B cell (primary cell): ENCODE data around the gene BAHCC1. TPM values are rescaled to one million over a fixed set of nuclear protein-coding genes. Genes with fewer than 3 reads are reported as not detected.

Experiments used
- ATAC-seq: fragments of 200-7000 bp; cut with Tn5 transposase; one replicate; pipeline ENCODE4 v1.10.0; 2021; ENCODE audit warnings: low read depth, mild to moderate bottlenecking, moderate number of reproducible peaks, moderate library complexity
- CTCF ChIA-PET: fragments of 350-600 bp; sonication (Branson Sonifier 250); formaldehyde crosslinking; loops from one replicate; lab custom pipeline; 2021; ENCODE audit warnings: antibody characterized with exemption, inconsistent platforms; lab: Charles Lee
- POLR2A ChIA-PET: fragments of 350-600 bp; sonication (Branson Sonifier 250); formaldehyde crosslinking; loops from one replicate; lab custom pipeline; 2021; ENCODE audit warnings: antibody characterized with exemption; lab: Charles Lee
- DNase-seq: peaks from one replicate; pipeline ENCODE4 v3.0.0; 2013
- H2AFZ ChIP-seq: 2 replicates; pipeline ENCODE4 v1.6.1; 2012; ENCODE audit warnings: mild to moderate bottlenecking, low read depth, low read length; ENCODE audit not compliant: insufficient read depth, poor library complexity, severe bottlenecking
- H3K27ac ChIP-seq, 2 donors: 1 replicate in 1 of 2; 2 replicates in 1 of 2; pipeline ENCODE4 v1.5.1; 2012 to 2013; ENCODE audit warnings: low read length in 2 of 2, mild to moderate bottlenecking in 2 of 2, moderate library complexity in 1 of 2
- H3K27me3 ChIP-seq, 4 experiments: fragments of 200-600 bp in 1 of 4; sonication (generic) in 1 of 4; replicated peaks in 1 of 4; 1 replicate in 2 of 4; 2 replicates in 2 of 4; pipeline versions ENCODE4 v1.6.1 to v1.7.0; 2013 to 2016; ENCODE audit warnings: low read length in 3 of 4, mild to moderate bottlenecking in 2 of 4, mixed read lengths in 1 of 4, moderate library complexity in 1 of 4; ENCODE audit not compliant: insufficient read depth in 4 of 4, control insufficient read depth in 3 of 4; ENCODE audit errors: control extremely low read depth in 1 of 4
- H3K36me3 ChIP-seq, 2 experiments: replicated peaks in 1 of 2; 1 replicate in 1 of 2; 2 replicates in 1 of 2; pipeline versions ENCODE4 v1.6.1 to v1.7.1; 2013; ENCODE audit warnings: low read length in 1 of 2; ENCODE audit not compliant: insufficient read depth in 2 of 2, control insufficient read depth in 1 of 2; ENCODE audit errors: control extremely low read depth in 1 of 2, extremely low read depth in 1 of 2
- H3K4me1 ChIP-seq, 2 donors: fragments of 200-600 bp in 1 of 2; sonication (generic) in 1 of 2; 1 replicate in 1 of 2; 2 replicates in 1 of 2; pipeline versions ENCODE4 v1.5.1 to v1.6.1; 2013 to 2017; ENCODE audit warnings: low read length in 2 of 2; ENCODE audit not compliant: control insufficient read depth in 2 of 2, insufficient read depth in 2 of 2
- H3K4me2 ChIP-seq: replicated peaks from 2 replicates; pipeline ENCODE3; 2012; ENCODE audit warnings: mild to moderate bottlenecking, low read depth, low read length; ENCODE audit not compliant: poor library complexity, severe bottlenecking
- H3K4me3 ChIP-seq, 5 experiments: fragments of 200-600 bp in 1 of 5; sonication (generic) in 1 of 5; 1 replicate in 3 of 5; 2 replicates in 2 of 5; pipeline versions ENCODE4 v1.5.1 to v1.7.0; 2011 to 2016; ENCODE audit warnings: low read length in 4 of 5, mild to moderate bottlenecking in 4 of 5, low read depth in 2 of 5, control low read depth in 1 of 5, moderate library complexity in 1 of 5; ENCODE audit not compliant: insufficient read depth in 1 of 5; ENCODE audit errors: control extremely low read depth in 1 of 5, extremely low read depth in 1 of 5
- H3K79me2 ChIP-seq: fragments of 200-600 bp; sonication (generic); one replicate; pipeline ENCODE4 v1.6.0; 2016; ENCODE audit warnings: low read length; ENCODE audit not compliant: control insufficient read depth, insufficient read depth
- H3K9ac ChIP-seq: fragments of 200-600 bp; sonication (generic); 2 replicates; pipeline ENCODE4 v1.6.1; 2017; ENCODE audit warnings: mild to moderate bottlenecking, low read length, moderate library complexity
- H3K9me3 ChIP-seq, 3 donors: one replicate each; pipeline versions ENCODE4 v1.6.1 to v1.7.1; 2013; ENCODE audit warnings: low read length in 2 of 3; ENCODE audit not compliant: control insufficient read depth in 2 of 3, insufficient read depth in 1 of 3; ENCODE audit errors: control extremely low read depth in 1 of 3
- H4K20me1 ChIP-seq: 2 replicates; pipeline ENCODE4 v1.6.0; 2012; ENCODE audit warnings: mild to moderate bottlenecking, low read length; ENCODE audit not compliant: insufficient read depth, control insufficient read depth, poor library complexity, severe bottlenecking
- H3K27ac Mint-ChIP-seq: one replicate; pipeline ENCODE4 v1.8.0; 2021; ENCODE audit warnings: mixed read lengths
- H3K27me3 Mint-ChIP-seq: one replicate; pipeline ENCODE4 v1.8.0; 2021; ENCODE audit warnings: mixed read lengths
- H3K4me1 Mint-ChIP-seq: one replicate; pipeline ENCODE4 v1.8.0; 2021; ENCODE audit warnings: mixed read lengths
- H3K4me3 Mint-ChIP-seq: one replicate; pipeline ENCODE4 v1.8.0; 2021; ENCODE audit warnings: mixed read lengths
- H3K9me3 Mint-ChIP-seq: one replicate; pipeline ENCODE4 v1.8.0; 2022; ENCODE audit warnings: mixed read lengths; ENCODE audit not compliant: insufficient read depth
- EZH2 ChIP-seq: IDR thresholded peaks from 2 replicates; pipeline ENCODE4 v1.6.1; 2012; ENCODE audit warnings: borderline replicate concordance, low read depth, mild to moderate bottlenecking, moderate library complexity, low read length; ENCODE audit not compliant: insufficient read depth, poor library complexity, severe bottlenecking
- WGBS: methylation state at CpG from one replicate; pipeline ENCODE4 v1.1.5; 2013; ENCODE audit warnings: missing lambda C conversion rate; ENCODE audit not compliant: insufficient coverage; 5-methylcytosine and 5-hydroxymethylcytosine counted together
- intact Hi-C: fragments of 100-400 bp; cut with micrococcal nuclease; formaldehyde crosslinking; loops from one replicate; pipeline ENCODE4 v1.10.0; 2022
- polyA plus RNA-seq: library from polyadenylated mRNA; depleted of rRNA; stranded (reverse); fragments of >200 nt; gene quantifications from 2 replicates; pipeline ENCODE4 v1.2.3, GENCODE V29; 2012
- total RNA-seq, 2 donors: library from RNA; stranded (reverse); fragments of 120-200 nt in 1 of 2; gene quantifications; 1 replicate in 1 of 2; 2 replicates in 1 of 2; pipeline versions ENCODE4 v1.2.3 to v1.2.4, GENCODE V29; 2013 to 2022
- TF ChIP-seq, protein P1 (sequence below): fragments of 200-600 bp; IDR thresholded peaks from one replicate; pipeline ENCODE4 v1.8.0; 2022; ENCODE audit warnings: antibody characterized with exemption, mild to moderate bottlenecking

BAHCC1 gene
- total and polyA plus RNA-seq, 2 donors (not counting 1 experiment from before 2014, with no cell fraction given) = 0.12 to 0.48 TPM

DNA sequence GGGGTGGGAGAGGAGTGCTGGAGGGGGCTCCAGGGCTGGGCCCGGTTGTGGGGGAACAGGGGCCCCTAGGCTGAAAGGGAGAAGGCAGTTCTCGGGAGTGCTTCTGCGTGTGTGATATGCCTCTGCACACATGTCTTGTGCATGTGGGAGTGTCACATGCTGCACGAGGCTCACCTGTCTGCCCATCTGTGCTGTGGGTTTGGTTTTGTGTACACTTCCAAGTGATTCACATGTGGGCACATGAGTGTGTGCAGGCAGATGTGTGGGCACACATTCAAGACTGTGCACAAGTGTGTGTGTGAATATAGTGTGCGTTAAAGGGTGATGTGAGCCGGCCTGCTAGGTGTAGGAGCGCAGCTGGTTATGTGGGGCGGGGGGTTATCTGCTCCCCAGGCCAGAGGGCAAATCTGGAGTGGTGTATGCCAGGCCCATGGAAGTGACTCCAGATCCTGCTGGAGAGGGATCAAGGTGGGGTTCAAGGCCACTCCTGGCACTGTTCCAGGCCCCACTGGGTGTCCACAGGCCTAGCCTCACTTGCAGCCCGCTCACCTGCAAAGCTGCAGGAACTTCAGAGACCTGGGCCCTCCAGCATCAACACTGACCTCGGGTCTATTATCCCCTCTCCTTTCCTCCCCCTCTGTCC is 3.8 kb upstream of the BAHCC1 start:
- no peak overlapping the region for H3K27ac ChIP-seq
- peaks cover 34% of the 10 kb centered on the region for H4K20me1 ChIP-seq
- Mint-ChIP-seq H3K27ac (no peak overlapping the region), H3K9me3 (no peaks in the 10 kb centered on the region), H3K4me1 (peaks cover 14% of the 10 kb centered on the region), H3K4me3 (peak overlapping the region; percentile 33), H3K27me3 (peaks cover 45% of the 10 kb centered on the region)
- WGBS = 88% methylated on average over 10 of the region's 10 CpGs
- H3K4me3 ChIP-seq = no peak overlapping the region
- H2AFZ ChIP-seq = no peak overlapping the region
- DNase-seq (no peak), ATAC-seq (no peak)
- no peaks in the 10 kb centered on the region for H3K79me2 ChIP-seq
- H3K4me2 ChIP-seq = no peak overlapping the region
- H3K27me3 ChIP-seq = peaks cover 0 to 82% (median 44%) of the 10 kb centered on the region in 4 experiments
- peaks cover 39 to 46% of the 10 kb centered on the region in 2 donors for H3K4me1 ChIP-seq
- H3K9me3 ChIP-seq = peaks cover 0 to 45% (median 4%) of the 10 kb centered on the region in 3 donors
- TF ChIP-seq, protein P1, sequence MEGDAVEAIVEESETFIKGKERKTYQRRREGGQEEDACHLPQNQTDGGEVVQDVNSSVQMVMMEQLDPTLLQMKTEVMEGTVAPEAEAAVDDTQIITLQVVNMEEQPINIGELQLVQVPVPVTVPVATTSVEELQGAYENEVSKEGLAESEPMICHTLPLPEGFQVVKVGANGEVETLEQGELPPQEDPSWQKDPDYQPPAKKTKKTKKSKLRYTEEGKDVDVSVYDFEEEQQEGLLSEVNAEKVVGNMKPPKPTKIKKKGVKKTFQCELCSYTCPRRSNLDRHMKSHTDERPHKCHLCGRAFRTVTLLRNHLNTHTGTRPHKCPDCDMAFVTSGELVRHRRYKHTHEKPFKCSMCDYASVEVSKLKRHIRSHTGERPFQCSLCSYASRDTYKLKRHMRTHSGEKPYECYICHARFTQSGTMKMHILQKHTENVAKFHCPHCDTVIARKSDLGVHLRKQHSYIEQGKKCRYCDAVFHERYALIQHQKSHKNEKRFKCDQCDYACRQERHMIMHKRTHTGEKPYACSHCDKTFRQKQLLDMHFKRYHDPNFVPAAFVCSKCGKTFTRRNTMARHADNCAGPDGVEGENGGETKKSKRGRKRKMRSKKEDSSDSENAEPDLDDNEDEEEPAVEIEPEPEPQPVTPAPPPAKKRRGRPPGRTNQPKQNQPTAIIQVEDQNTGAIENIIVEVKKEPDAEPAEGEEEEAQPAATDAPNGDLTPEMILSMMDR = no peak
- TF ChIP-seq EZH2 = no peak
- ChIA-PET CTCF (interaction anchor here (0.8 kb wide), 1 partner anchor 94 kb away, joined by 3 read pairs; no protein-coding TSS in a partner anchor), POLR2A (no interaction called here)
- no peaks in the 10 kb centered on the region for H3K36me3 ChIP-seq
- H3K9ac ChIP-seq = no peak overlapping the region
- intact Hi-C loops = no loop called here
